WERI-Rb-1 (cell line): ENCODE measurements around the gene CCDC158.

Experiments
- DNase-seq: peaks from one replicate; pipeline ENCODE4 v3.0.0-alpha.2; 2020
- H3K27ac ChIP-seq: fragments of 250-450 bp; sonication (Bioruptor Pico); 2 replicates; pipeline ENCODE4 v1.5.1; 2020; ENCODE audit warnings: mild to moderate bottlenecking, moderate library complexity
- H3K27me3 ChIP-seq: fragments of 250-450 bp; sonication (Bioruptor Pico); 2 replicates; pipeline ENCODE4 v1.5.1; 2021; ENCODE audit warnings: mild to moderate bottlenecking, low read depth, moderate library complexity; ENCODE audit not compliant: insufficient read depth, severe bottlenecking
- H3K36me3 ChIP-seq: fragments of 250-450 bp; sonication (Bioruptor Pico); 2 replicates; pipeline ENCODE4 v1.5.1; 2020; ENCODE audit warnings: mild to moderate bottlenecking, moderate library complexity
- H3K4me3 ChIP-seq: 2 replicates; pipeline ENCODE4 v1.5.1; 2011; ENCODE audit warnings: low read depth, mild to moderate bottlenecking, control low read depth, low read length
- H3K9me3 ChIP-seq: fragments of 250-450 bp; sonication (Bioruptor Pico); 2 replicates; pipeline ENCODE4 v1.5.1; 2021; ENCODE audit warnings: mild to moderate bottlenecking, moderate library complexity; ENCODE audit not compliant: severe bottlenecking
- TF ChIP-seq, protein P1 (sequence below): IDR thresholded peaks from 2 replicates; pipeline ENCODE4 v1.5.1; 2011; ENCODE audit warnings: low read depth, mild to moderate bottlenecking, control low read depth, inconsistent platforms, low read length

The CCDC158 gene

GRCh38 chr4:76334885-76335284 is 86.1 kb downstream of the CCDC158 start:
- no peak for DNase-seq
- TF ChIP-seq, protein P1, sequence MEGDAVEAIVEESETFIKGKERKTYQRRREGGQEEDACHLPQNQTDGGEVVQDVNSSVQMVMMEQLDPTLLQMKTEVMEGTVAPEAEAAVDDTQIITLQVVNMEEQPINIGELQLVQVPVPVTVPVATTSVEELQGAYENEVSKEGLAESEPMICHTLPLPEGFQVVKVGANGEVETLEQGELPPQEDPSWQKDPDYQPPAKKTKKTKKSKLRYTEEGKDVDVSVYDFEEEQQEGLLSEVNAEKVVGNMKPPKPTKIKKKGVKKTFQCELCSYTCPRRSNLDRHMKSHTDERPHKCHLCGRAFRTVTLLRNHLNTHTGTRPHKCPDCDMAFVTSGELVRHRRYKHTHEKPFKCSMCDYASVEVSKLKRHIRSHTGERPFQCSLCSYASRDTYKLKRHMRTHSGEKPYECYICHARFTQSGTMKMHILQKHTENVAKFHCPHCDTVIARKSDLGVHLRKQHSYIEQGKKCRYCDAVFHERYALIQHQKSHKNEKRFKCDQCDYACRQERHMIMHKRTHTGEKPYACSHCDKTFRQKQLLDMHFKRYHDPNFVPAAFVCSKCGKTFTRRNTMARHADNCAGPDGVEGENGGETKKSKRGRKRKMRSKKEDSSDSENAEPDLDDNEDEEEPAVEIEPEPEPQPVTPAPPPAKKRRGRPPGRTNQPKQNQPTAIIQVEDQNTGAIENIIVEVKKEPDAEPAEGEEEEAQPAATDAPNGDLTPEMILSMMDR: no peak
- Histone ChIP-seq H3K9me3 (no peaks in the 10 kb centered on the region), H3K36me3 (no peaks in the 10 kb centered on the region), H3K27ac (no peak overlapping the region), H3K27me3 (no peaks in the 10 kb centered on the region), H3K4me3 (no peak overlapping the region)

GRCh38 chr4:76326515-76326914 is 94.4 kb downstream of the CCDC158 start:
- Histone ChIP-seq H3K36me3 (no peaks in the 10 kb centered on the region), H3K9me3 (no peaks in the 10 kb centered on the region), H3K27ac (no peak overlapping the region), H3K27me3 (no peaks in the 10 kb centered on the region), H3K4me3 (no peak overlapping the region)
- TF ChIP-seq, protein P1: no peak
- no peak for DNase-seq

- no peak for DNase-seq
- H3K36me3 ChIP-seq: no peaks in the 10 kb centered on the region
- H3K27me3 ChIP-seq: no peaks in the 10 kb centered on the region
- H3K9me3 ChIP-seq: peaks cover 4% of the 10 kb centered on the region
- no peak overlapping the region for H3K27ac ChIP-seq
- H3K4me3 ChIP-seq: no peak overlapping the region
- TF ChIP-seq, protein P1: no peak
These were observed 95.9 kb downstream of the CCDC158 start for GRCh38 chr4:76325072-76325471.

DNA sequence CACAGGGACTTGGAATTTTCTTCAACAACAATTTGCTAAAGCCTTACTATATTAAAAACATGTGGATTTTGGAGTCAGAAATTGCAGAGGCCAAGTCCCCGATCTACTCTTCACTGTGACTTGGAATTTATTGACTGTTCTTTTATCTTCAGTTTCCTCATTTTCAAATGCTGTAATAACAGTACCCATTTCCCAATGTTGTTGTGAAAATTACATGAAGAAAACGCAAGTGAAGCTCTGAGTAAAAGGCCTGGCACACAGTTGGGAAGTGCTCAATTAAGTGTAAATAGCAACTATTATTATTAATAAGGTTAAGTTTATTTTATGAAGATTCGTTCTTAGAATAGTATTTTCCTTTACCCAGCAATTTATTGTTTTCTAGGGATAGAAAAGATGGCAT is 98.7 kb downstream of the CCDC158 start:
- TF ChIP-seq, protein P1: no peak
- no peak for DNase-seq
- Histone ChIP-seq H3K27me3 (no peaks in the 10 kb centered on the region), H3K36me3 (no peaks in the 10 kb centered on the region), H3K27ac (no peak overlapping the region), H3K4me3 (no peak overlapping the region), H3K9me3 (peaks cover 6% of the 10 kb centered on the region)

DNA sequence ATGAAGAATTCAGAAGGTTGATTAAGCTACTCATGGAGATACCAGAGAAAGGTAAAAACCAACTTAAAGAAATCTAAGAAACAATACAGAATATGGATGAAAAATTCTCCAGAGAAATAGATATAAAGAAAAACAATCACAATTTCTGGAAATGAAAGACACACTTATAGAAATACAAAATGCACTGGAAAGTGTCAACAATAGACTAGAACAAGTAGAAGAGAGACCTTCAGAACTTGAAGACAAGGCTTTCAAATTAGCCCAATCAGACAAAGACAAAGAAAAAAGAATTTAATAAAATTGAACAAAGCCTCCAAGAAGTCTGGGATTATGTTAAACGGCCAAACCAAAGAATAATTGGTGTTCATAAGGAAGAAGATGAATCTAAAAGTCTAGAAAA is 104.8 kb downstream of the CCDC158 start:
- no peak overlapping the region for H3K4me3 ChIP-seq
- no peak overlapping the region for H3K27ac ChIP-seq
- H3K36me3 ChIP-seq: no peaks in the 10 kb centered on the region
- TF ChIP-seq, protein P1: no peak
- H3K27me3 ChIP-seq: no peaks in the 10 kb centered on the region
- DNase-seq: no peak
- peaks cover 16% of the 10 kb centered on the region for H3K9me3 ChIP-seq

- H3K9me3 ChIP-seq: peaks cover 15% of the 10 kb centered on the region
- H3K27me3 ChIP-seq: no peaks in the 10 kb centered on the region
- TF ChIP-seq, protein P1: no peak
These were observed 105.5 kb downstream of the CCDC158 start for GRCh38 chr4:76315267-76315918.

More at GRCh38 chr4:76315267-76315918, 105.5 kb downstream of the CCDC158 start:
- no peak for DNase-seq
- Histone ChIP-seq H3K36me3 (peaks cover 2% of the 10 kb centered on the region; the same call in 1 of the 2 replicates), H3K4me3 (no peak overlapping the region), H3K27ac (no peak overlapping the region)
